HepG2 (cell line): ENCODE data around the gene KLHL21. TPM values are rescaled to one million over a fixed set of nuclear protein-coding genes. Genes with fewer than 3 reads are reported as not detected.
A peak's percentile ranks its signal among the peaks of the same experiment; 100 is the strongest.

ENCODE experiments used
- ATAC-seq: fragments of 200-7000 bp; cut with Tn5 transposase; 3 replicates; pipeline ENCODE4 v1.9.1; 2020; ENCODE audit warnings: mild to moderate bottlenecking, moderate library complexity
- BruUV-seq: library from RNA; stranded (reverse); fragments of 400-500 nt; replicated peaks from 2 replicates; lab custom pipeline; 2021; lab: Mats Ljungman, UMichigan
- CTCF ChIA-PET: fragments of 300-600 bp; formaldehyde crosslinking; extraction: SDS; loops from one replicate; lab custom pipeline; 2021; ENCODE audit warnings: low total read pairs, inconsistent platforms, low intra/inter-chr PET ratio; lab: Yijun Ruan, JAX
- POLR2A ChIA-PET: fragments of 350-600 bp; sonication (Branson Sonifier 250); formaldehyde crosslinking; loops from one replicate; lab custom pipeline; 2020; ENCODE audit warnings: antibody characterized with exemption, inconsistent platforms; lab: Yijun Ruan, JAX
- DNase-seq: peaks from one replicate; pipeline ENCODE4 v3.0.0-alpha.2; 2015; ENCODE audit warnings: low spot score
- FAIRE-seq: peaks from 3 replicates; lab custom pipeline; 2011; peaks lifted over from hg19 to GRCh38; lab: Jason Lieb, UNC
- H2AFZ ChIP-seq: one replicate; pipeline ENCODE4 v1.6.1; 2011; ENCODE audit warnings: low read length, inconsistent platforms
- H3K27ac ChIP-seq: fragments of 300-600 bp; 3 replicates; pipeline ENCODE4 v1.8.0; 2011; ENCODE audit warnings: mixed run types, mild to moderate bottlenecking, mixed read lengths, low read length, inconsistent platforms; ENCODE audit not compliant: insufficient read depth; ENCODE audit errors: extremely low read length
- H3K27me3 ChIP-seq, 2 experiments: fragments of 200-600 bp in 1 of 2; 2 replicates in 1 of 2; 3 replicates in 1 of 2; pipeline versions ENCODE4 v1.6.0 to v1.8.0; 2011; ENCODE audit warnings: low read length in 2 of 2, mild to moderate bottlenecking in 2 of 2, moderate library complexity in 2 of 2, inconsistent platforms in 1 of 2; ENCODE audit not compliant: insufficient read depth in 2 of 2, control insufficient read depth in 1 of 2
- H3K36me3 ChIP-seq, 2 experiments: fragments of 200-600 bp in 1 of 2; replicated peaks in 1 of 2; 2 replicates in 1 of 2; 3 replicates in 1 of 2; pipeline versions ENCODE4 v1.5.1 to v1.8.0; 2011; ENCODE audit warnings: low read length in 2 of 2, inconsistent platforms in 1 of 2; ENCODE audit not compliant: insufficient read depth in 2 of 2, control insufficient read depth in 1 of 2
- H3K4me1 ChIP-seq: 2 replicates; pipeline ENCODE4 v1.5.1; 2012; ENCODE audit warnings: low read length, inconsistent platforms; ENCODE audit not compliant: insufficient read depth
- H3K4me2 ChIP-seq: 2 replicates; pipeline ENCODE4 v1.6.0; 2011; ENCODE audit warnings: low read depth, low read length, inconsistent platforms
- H3K4me3 ChIP-seq, 3 experiments: fragments of 200-600 bp in 1 of 3; sonication (generic), shearing (Covaris generic) in 1 of 3; replicated peaks in 1 of 3; 2 replicates each; pipeline ENCODE4 v1.5.1; 2011 to 2016; ENCODE audit warnings: low read length in 3 of 3, inconsistent platforms in 2 of 3, low read depth in 2 of 3, mild to moderate bottlenecking in 2 of 3, control low read depth in 1 of 3, mixed read lengths in 1 of 3; ENCODE audit not compliant: insufficient read depth in 1 of 3
- H3K79me2 ChIP-seq: one replicate; pipeline ENCODE4 v1.6.1; 2011; ENCODE audit warnings: low read length, inconsistent platforms; ENCODE audit not compliant: insufficient read depth
- H3K9ac ChIP-seq: 2 replicates; pipeline ENCODE4 v1.6.0; 2011; ENCODE audit warnings: mild to moderate bottlenecking, low read depth, low read length, inconsistent platforms; ENCODE audit not compliant: insufficient read depth
- H3K9me3 ChIP-seq: 2 replicates; pipeline ENCODE4 v1.5.1; 2012; ENCODE audit warnings: mild to moderate bottlenecking, low read length
- H4K20me1 ChIP-seq: 2 replicates; pipeline ENCODE4 v1.6.0; 2011; ENCODE audit warnings: inconsistent platforms, mild to moderate bottlenecking, low read length, moderate library complexity; ENCODE audit not compliant: insufficient read depth
- CBX2 ChIP-seq, 2 experiments: fragments of 200-600 bp in 1 of 2; sonication (generic); formaldehyde crosslinking in 1 of 2; IDR thresholded peaks; 2 replicates each; pipeline versions ENCODE4 v1.7.0 to v1.8.1; 2018 to 2022; ENCODE audit warnings: low read depth in 2 of 2, low read length in 1 of 2, mild to moderate bottlenecking in 1 of 2, missing genetic modification reagents in 1 of 2
- GATAD2A ChIP-seq: IDR thresholded peaks from 2 replicates; pipeline ENCODE4 v1.6.1; 2016
- HNRNPK ChIP-seq: fragments of 200-400 bp; formaldehyde crosslinking; IDR thresholded peaks from 2 replicates; pipeline ENCODE4 v1.6.1; 2018; ENCODE audit warnings: low read length, low read depth, moderate library complexity, mild to moderate bottlenecking; ENCODE audit not compliant: poor library complexity, severe bottlenecking
- MAZ ChIP-seq, 2 experiments: sonication (generic) in 1 of 2; formaldehyde crosslinking in 1 of 2; IDR thresholded peaks; 2 replicates each; pipeline versions ENCODE4 v1.5.0 to v1.6.1; 2012 to 2020; ENCODE audit warnings: low read depth in 2 of 2, mild to moderate bottlenecking in 2 of 2, borderline replicate concordance in 1 of 2, improper control_type of control experiment in 1 of 2, low read length in 1 of 2, missing genetic modification reagents in 1 of 2, moderate library complexity in 1 of 2
- NFKB2 ChIP-seq: sonication (generic); formaldehyde crosslinking; IDR thresholded peaks from 2 replicates; pipeline ENCODE4 v1.4.0; 2020; ENCODE audit warnings: missing genetic modification reagents, borderline replicate concordance
- PHF5A ChIP-seq: IDR thresholded peaks from one replicate; pipeline ENCODE4 v1.6.1; 2018; ENCODE audit warnings: low read depth, missing genetic modification reagents; ENCODE audit not compliant: unreplicated experiment
- PLSCR1 ChIP-seq: sonication (generic); formaldehyde crosslinking; IDR thresholded peaks from 2 replicates; pipeline ENCODE4 v1.5.0; 2020; ENCODE audit warnings: missing genetic modification reagents, mild to moderate bottlenecking, borderline replicate concordance
- PTBP1 ChIP-seq: fragments of 200-400 bp; formaldehyde crosslinking; IDR thresholded peaks from 2 replicates; pipeline ENCODE4 v1.6.1; 2018; ENCODE audit warnings: low read length, low read depth; ENCODE audit not compliant: poor library complexity, severe bottlenecking
- RAD21 ChIP-seq: fragments of 450-650 bp; formaldehyde crosslinking; IDR thresholded peaks from 2 replicates; pipeline ENCODE4 v1.5.0; 2020; ENCODE audit warnings: mild to moderate bottlenecking
- TOPORS ChIP-seq: sonication (generic); formaldehyde crosslinking; IDR thresholded peaks from 2 replicates; pipeline ENCODE4 v1.8.0; 2023; ENCODE audit warnings: mild to moderate bottlenecking, missing genetic modification reagents
- ZBTB38 ChIP-seq: sonication (generic); formaldehyde crosslinking; IDR thresholded peaks from 2 replicates; pipeline ENCODE4 v1.5.1; 2020; ENCODE audit warnings: mild to moderate bottlenecking, missing genetic modification reagents
- ZFP91 ChIP-seq: sonication (generic); formaldehyde crosslinking; IDR thresholded peaks from 2 replicates; pipeline ENCODE4 v1.9.0; 2022; ENCODE audit warnings: missing genetic modification reagents, mild to moderate bottlenecking, borderline replicate concordance
- ZKSCAN5 ChIP-seq: sonication (generic); formaldehyde crosslinking; IDR thresholded peaks from 2 replicates; pipeline ENCODE4 v1.5.1; 2020; ENCODE audit warnings: mild to moderate bottlenecking, missing genetic modification reagents
- ZNF331 ChIP-seq: sonication (generic); formaldehyde crosslinking; IDR thresholded peaks from 2 replicates; pipeline ENCODE4 v1.4.0; 2020; ENCODE audit warnings: missing genetic modification reagents
- ZNF567 ChIP-seq: sonication (generic); formaldehyde crosslinking; IDR thresholded peaks from 2 replicates; pipeline ENCODE4 v1.8.1; 2023; ENCODE audit warnings: mild to moderate bottlenecking, missing genetic modification reagents, borderline replicate concordance
- ZNF619 ChIP-seq: sonication (generic); formaldehyde crosslinking; IDR thresholded peaks from 2 replicates; pipeline ENCODE4 v1.4.0; 2020; ENCODE audit warnings: mild to moderate bottlenecking, missing genetic modification reagents
- ZNF709 ChIP-seq: sonication (generic); formaldehyde crosslinking; IDR thresholded peaks from 2 replicates; pipeline ENCODE4 v1.5.0; 2020; ENCODE audit warnings: mild to moderate bottlenecking, missing genetic modification reagents
- ZNF891 ChIP-seq: sonication (generic); formaldehyde crosslinking; IDR thresholded peaks from 2 replicates; pipeline ENCODE4 v1.5.0; 2020; ENCODE audit warnings: mild to moderate bottlenecking, missing genetic modification reagents
- WGBS: methylation state at CpG from one replicate; pipeline ENCODE4 v1.1.6; 2017; ENCODE audit warnings: low lambda C conversion rate; 5-methylcytosine and 5-hydroxymethylcytosine counted together
- in situ Hi-C: cut with HindIII; loops from 2 replicates; pipeline ENCODE4 v1.10.0; 2017; ENCODE audit warnings: low pct_unique_long_range_greater_than_20kb; ENCODE audit not compliant: extremely low pct_ligation_motif_present
- intact Hi-C: fragments of 100-400 bp; cut with micrococcal nuclease; formaldehyde crosslinking; loops from one replicate; pipeline ENCODE4 v1.10.0; 2022; ENCODE audit not compliant: unreplicated experiment
- polyA plus RNA-seq, 8 experiments: library from polyadenylated mRNA; depleted of rRNA in 3 of 8; stranded (reverse) in 7 of 8; unstranded in 1 of 8; fragments of >200 nt; fragmentation: Illumina TruSeq in 4 of 8; extraction: Trizol in 4 of 8; gene quantifications; 2 replicates each; pipeline versions ENCODE4 v1.2.1 to v1.2.3, GENCODE V29; 2011 to 2016; ENCODE audit warnings: low read depth in 4 of 8, missing spikeins in 1 of 8, mixed read lengths in 1 of 8; ENCODE audit not compliant: insufficient read depth in 1 of 8
- total RNA-seq, 5 experiments: library from RNA; depleted of rRNA; stranded (reverse); fragments of >200 nt; fragmentation: Illumina TruSeq; extraction: Trizol; gene quantifications; 2 replicates each; pipeline ENCODE4 v1.2.3, GENCODE V29; 2016; ENCODE audit warnings: low read depth in 1 of 5
- TF ChIP-seq, protein P1 (sequence below): sonication (generic); formaldehyde crosslinking; IDR thresholded peaks from 2 replicates; pipeline ENCODE4 v1.8.0; 2022; ENCODE audit warnings: missing genetic modification reagents, mild to moderate bottlenecking, borderline replicate concordance

The KLHL21 gene
- total and polyA plus RNA-seq, 2 of the 13 experiments (the other 11 are each of a cell fraction or from before 2014, with no cell fraction given), result 14.8 to 25.0 TPM

- BruUV-seq, result TSS peak; percentile 39
- peaks cover 51% of the 10 kb centered on the region for H4K20me1 ChIP-seq
- H3K27me3 ChIP-seq, result no peaks in the 10 kb centered on the region; a peak in 1 of 5 replicates
- no peak for FAIRE-seq
- POLR2A ChIA-PET, result interaction anchor here (1.3 to 7.1 kb wide), 8 partner anchors 9 to 110 kb away, joined by 4 to 113 read pairs (median 6); partner anchors contain the start of genes NOL9, PHF13, PLEKHG5 and TAS1R1
- peaks cover 56% of the 10 kb centered on the region for H3K79me2 ChIP-seq
- intact Hi-C loops (loop anchor here (2.0 kb wide), 1 partner anchor 22 kb away; the partner anchor contains the start of gene ZBTB48), in situ Hi-C loops (no loop called here)
- H3K9me3 ChIP-seq, result no peaks in the 10 kb centered on the region
- H3K36me3 ChIP-seq, result peaks cover 22 to 39% of the 10 kb centered on the region in 2 experiments
- H3K9ac ChIP-seq, result peak overlapping the region; percentile 87
- no peak overlapping the region for H2AFZ ChIP-seq
- peak overlapping the region; percentile 100 for H3K27ac ChIP-seq
- 24% methylated on average over 8 of the region's 10 CpGs for WGBS
- peaks cover 52% of the 10 kb centered on the region for H3K4me1 ChIP-seq
- peak overlapping the region; percentile 77 to 93 (median 92) for H3K4me3 ChIP-seq
- CTCF ChIA-PET, result no interaction called here
- ATAC-seq, result no peak
- H3K4me2 ChIP-seq, result peak overlapping the region; percentile 97
- no peak for DNase-seq
- TF ChIP-seq HNRNPK, result no peak
- TF ChIP-seq ZKSCAN5 (CRISPR knock-in tag), result no peak
- TF ChIP-seq PTBP1, result no peak
- no peak for TF ChIP-seq ZNF709
- TF ChIP-seq RAD21 (CRISPR knock-in tag), result peak; percentile 10; the same call in 1 of the 2 replicates
- no peak for TF ChIP-seq ZNF331 (CRISPR knock-in tag)
- TF ChIP-seq, protein P1, sequence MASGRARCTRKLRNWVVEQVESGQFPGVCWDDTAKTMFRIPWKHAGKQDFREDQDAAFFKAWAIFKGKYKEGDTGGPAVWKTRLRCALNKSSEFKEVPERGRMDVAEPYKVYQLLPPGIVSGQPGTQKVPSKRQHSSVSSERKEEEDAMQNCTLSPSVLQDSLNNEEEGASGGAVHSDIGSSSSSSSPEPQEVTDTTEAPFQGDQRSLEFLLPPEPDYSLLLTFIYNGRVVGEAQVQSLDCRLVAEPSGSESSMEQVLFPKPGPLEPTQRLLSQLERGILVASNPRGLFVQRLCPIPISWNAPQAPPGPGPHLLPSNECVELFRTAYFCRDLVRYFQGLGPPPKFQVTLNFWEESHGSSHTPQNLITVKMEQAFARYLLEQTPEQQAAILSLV (CRISPR knock-in tag), result 0 out of 2 replicates have a peak, but pooled peaks have one; percentile 45
- no peak for TF ChIP-seq NFKB2 (CRISPR knock-in tag)
- no peak for TF ChIP-seq ZNF567
- TF ChIP-seq ZBTB38 (CRISPR knock-in tag), result no peak
- no peak for TF ChIP-seq ZFP91 (CRISPR knock-in tag)
- TF ChIP-seq ZNF891 (CRISPR knock-in tag), result no peak
- TF ChIP-seq PLSCR1, result no peak
- no peak for TF ChIP-seq ZNF619 (CRISPR knock-in tag)
- TF ChIP-seq MAZ (IDR thresholded peaks at IDR 0.05; ENCODE audit: borderline replicate concordance, low read depth, low read length), result no peak
- TF ChIP-seq MAZ (CRISPR knock-in tag; IDR thresholded peaks at IDR 0.05; ENCODE audit: low read depth), result no peak
- TF ChIP-seq TOPORS (CRISPR knock-in tag), result no peak
- TF ChIP-seq PHF5A (CRISPR knock-in tag), result no peak
- TF ChIP-seq CBX2 (IDR thresholded peaks at IDR 0.05; ENCODE audit: low read depth, low read length), result no peak
- TF ChIP-seq CBX2 (CRISPR knock-in tag; IDR thresholded peaks at IDR 0.05; ENCODE audit: low read depth), result peak; percentile 75; the same call in 1 of the 2 replicates
- TF ChIP-seq GATAD2A (CRISPR knock-in tag), result no peak
Observed at GRCh38 chr1:6600410-6601048, 2.1 kb downstream of the KLHL21 start.
